ENCODE results near the gene SLC48A1. TPM values are rescaled to one million over a fixed set of nuclear protein-coding genes. Genes with fewer than 3 reads are reported as not detected.

Gene SLC48A1
- total RNA-seq, 4 donors from 2014 or later: 18.9 to 35.4 (median 25.4) TPM

DNA sequence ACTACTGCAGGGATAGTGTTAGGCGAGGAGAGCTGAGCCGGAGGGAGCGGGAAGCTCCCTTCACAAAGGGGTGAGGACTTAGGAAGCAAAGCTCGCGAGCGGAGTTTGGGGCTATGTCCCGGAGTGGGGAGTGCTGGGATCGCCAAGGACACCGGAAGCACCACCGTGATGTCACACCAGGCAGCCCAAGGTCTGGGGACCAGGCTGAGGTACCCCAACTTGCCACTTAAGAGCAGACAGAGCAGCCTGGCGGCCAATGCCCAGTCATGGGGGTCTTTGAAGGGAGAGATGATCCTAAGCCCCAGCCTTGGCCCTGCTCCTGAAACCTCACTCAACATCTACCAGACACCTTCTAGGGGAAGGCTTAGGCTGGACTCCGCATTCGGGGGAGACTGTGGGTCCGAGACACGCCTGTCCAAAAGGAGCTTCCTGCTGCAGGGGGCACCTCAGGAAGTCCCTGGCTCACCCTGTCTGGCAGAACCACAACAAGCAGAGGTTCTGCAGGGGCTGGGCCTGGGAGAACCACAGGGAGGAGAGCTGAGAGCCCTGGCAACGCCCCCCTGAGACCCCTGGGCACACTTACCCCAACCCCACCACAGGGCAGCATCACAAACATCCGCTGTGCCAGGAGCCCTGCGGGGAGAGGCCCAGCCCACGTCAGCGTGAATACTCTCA lies 17.8 kb downstream of the SLC48A1 start:
- no peak for DNase-seq
- H3K36me3 ChIP-seq: peaks cover 58 to 100% (median 69%) of the 10 kb centered on the region in 3 donors
- WGBS, 2 donors: 83 to 90% methylated on average over 10 to 11 of the region's 20 CpGs
- no peak overlapping the region for H3K27ac ChIP-seq
- no peaks in the 10 kb centered on the region for H3K27me3 ChIP-seq
- no peaks in the 10 kb centered on the region for H3K9me3 ChIP-seq
- intact Hi-C loops (cut with DNase I): no loop called here
- H3K4me3 ChIP-seq: no peak overlapping the region
- peaks cover 0 to 15% (median 0%) of the 10 kb centered on the region in 3 donors for H3K4me1 ChIP-seq
- TF ChIP-seq, protein P1, sequence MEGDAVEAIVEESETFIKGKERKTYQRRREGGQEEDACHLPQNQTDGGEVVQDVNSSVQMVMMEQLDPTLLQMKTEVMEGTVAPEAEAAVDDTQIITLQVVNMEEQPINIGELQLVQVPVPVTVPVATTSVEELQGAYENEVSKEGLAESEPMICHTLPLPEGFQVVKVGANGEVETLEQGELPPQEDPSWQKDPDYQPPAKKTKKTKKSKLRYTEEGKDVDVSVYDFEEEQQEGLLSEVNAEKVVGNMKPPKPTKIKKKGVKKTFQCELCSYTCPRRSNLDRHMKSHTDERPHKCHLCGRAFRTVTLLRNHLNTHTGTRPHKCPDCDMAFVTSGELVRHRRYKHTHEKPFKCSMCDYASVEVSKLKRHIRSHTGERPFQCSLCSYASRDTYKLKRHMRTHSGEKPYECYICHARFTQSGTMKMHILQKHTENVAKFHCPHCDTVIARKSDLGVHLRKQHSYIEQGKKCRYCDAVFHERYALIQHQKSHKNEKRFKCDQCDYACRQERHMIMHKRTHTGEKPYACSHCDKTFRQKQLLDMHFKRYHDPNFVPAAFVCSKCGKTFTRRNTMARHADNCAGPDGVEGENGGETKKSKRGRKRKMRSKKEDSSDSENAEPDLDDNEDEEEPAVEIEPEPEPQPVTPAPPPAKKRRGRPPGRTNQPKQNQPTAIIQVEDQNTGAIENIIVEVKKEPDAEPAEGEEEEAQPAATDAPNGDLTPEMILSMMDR (IDR thresholded peaks at IDR 0.05): no peak
- TF ChIP-seq POLR2A (IDR thresholded peaks at IDR 0.05): no peak

DNA sequence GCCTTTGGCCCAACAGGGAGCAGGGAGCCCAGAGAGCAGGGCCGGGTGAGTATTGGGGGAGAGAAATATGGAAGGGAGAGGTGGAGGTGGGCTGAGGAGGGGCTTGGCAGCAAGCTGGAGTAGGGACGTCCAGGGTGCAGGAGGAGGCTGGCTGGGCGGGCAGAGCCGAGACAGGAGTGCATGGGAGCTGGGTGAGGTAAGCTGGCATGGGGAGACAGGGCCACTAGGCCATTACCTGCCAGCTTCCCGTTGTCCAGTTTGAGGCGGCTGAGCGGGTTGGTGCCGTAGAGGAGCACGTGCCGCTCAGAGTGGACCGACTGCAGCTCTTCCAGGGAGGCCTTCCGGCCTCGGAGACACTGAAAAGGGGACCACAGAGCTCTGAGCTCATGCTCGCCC lies 18.3 kb downstream of the SLC48A1 start:
- Histone ChIP-seq H3K27me3 (no peaks in the 10 kb centered on the region), H3K36me3 (peaks cover 60 to 100% (median 74%) of the 10 kb centered on the region in 3 donors), H3K9me3 (no peaks in the 10 kb centered on the region), H3K27ac (peak overlapping the region in 1 of 4 donors; percentile 11), H3K4me3 (no peak overlapping the region), H3K4me1 (peaks cover 0 to 10% (median 0%) of the 10 kb centered on the region in 3 donors)
- DNase-seq: no peak
- intact Hi-C loops (cut with DNase I): no loop called here
- 83 to 92% methylated on average over 6 to 9 of the region's 14 CpGs for WGBS, 2 donors
- TF ChIP-seq POLR2A (IDR thresholded peaks at IDR 0.05): no peak
- TF ChIP-seq, protein P1 (IDR thresholded peaks at IDR 0.05): no peak

DNA sequence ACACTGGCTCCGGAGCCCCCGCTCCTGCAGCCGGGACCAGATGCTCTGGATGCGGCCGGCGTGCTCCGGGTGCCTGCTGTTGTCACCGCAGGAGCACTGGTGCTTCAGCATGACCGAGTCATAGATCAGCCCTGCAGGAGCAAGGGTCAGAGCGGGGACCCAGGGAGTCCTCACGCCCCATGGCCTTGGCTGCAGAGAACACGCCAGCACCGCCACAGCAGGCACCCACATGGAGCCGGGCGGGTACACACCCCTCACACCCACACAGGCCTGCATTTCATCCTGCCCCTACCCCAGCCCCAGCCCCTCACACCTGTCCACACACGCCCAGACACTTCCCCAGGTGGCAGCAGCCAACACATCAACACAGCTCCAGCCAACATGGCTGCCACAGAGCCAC lies 18.8 kb downstream of the SLC48A1 start:
- TF ChIP-seq POLR2A (IDR thresholded peaks at IDR 0.05): no peak
- TF ChIP-seq, protein P1 (IDR thresholded peaks at IDR 0.05): no peak
- intact Hi-C loops (cut with DNase I): no loop called here
- H3K9me3 ChIP-seq: no peaks in the 10 kb centered on the region
- peaks cover 0 to 4% (median 0%) of the 10 kb centered on the region in 3 donors for H3K4me1 ChIP-seq
- no peaks in the 10 kb centered on the region for H3K27me3 ChIP-seq
- WGBS, 2 donors: 100% methylated on average over 3 of the region's 16 CpGs; no CpG with 5 or more reads in 1 of the 2 donors
- peak overlapping the region in 1 of 4 donors; percentile 11 for H3K27ac ChIP-seq
- H3K36me3 ChIP-seq: peaks cover 63 to 100% (median 74%) of the 10 kb centered on the region in 3 donors
- DNase-seq: no peak
- no peak overlapping the region for H3K4me3 ChIP-seq

DNA sequence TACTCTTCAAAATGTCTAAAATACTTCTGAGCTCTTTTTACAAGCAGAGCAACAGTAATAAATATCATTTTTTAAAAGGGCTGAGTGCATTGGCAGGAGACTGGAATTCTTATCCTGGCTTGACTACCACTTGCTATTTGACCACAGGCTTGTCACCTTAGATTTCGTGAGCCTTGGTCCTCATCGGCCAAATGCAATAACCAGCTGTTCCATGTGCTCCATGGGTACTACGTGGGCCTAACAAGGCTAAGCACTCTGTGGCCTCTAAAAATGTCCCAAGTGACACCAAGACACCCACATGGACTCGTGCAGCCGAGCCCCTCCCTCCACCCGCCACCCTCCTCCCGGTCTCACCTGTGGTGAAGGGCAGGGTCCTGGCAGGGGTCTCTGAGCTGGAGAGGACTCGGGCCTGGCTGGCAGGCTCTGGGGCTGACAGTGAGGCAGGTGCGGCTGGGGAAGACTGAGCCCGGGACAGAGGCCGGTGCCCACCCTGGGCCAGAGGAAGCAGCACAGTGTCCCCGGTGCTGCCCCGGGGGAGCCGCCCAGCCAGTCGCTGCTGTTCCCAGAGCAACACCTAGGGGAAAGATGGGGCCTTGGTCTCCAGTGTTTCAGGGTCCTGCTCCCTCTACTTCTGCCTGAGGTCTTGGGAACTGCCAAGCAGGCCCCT lies 20.1 kb downstream of the SLC48A1 start:
- H3K4me1 ChIP-seq: peaks cover 0 to 3% (median 0%) of the 10 kb centered on the region in 3 donors
- WGBS, 2 donors: 73 to 87% methylated on average over 3 to 5 of the region's 15 CpGs
- no peak for TF ChIP-seq POLR2A (IDR thresholded peaks at IDR 0.05)
- TF ChIP-seq, protein P1 (IDR thresholded peaks at IDR 0.05): no peak
- no peak for DNase-seq
- peaks cover 57 to 100% (median 74%) of the 10 kb centered on the region in 3 donors for H3K36me3 ChIP-seq
- H3K4me3 ChIP-seq: no peak overlapping the region
- H3K27ac ChIP-seq: no peak overlapping the region
- H3K27me3 ChIP-seq: no peaks in the 10 kb centered on the region
- H3K9me3 ChIP-seq: no peaks in the 10 kb centered on the region
- intact Hi-C loops (cut with DNase I): no loop called here

DNA sequence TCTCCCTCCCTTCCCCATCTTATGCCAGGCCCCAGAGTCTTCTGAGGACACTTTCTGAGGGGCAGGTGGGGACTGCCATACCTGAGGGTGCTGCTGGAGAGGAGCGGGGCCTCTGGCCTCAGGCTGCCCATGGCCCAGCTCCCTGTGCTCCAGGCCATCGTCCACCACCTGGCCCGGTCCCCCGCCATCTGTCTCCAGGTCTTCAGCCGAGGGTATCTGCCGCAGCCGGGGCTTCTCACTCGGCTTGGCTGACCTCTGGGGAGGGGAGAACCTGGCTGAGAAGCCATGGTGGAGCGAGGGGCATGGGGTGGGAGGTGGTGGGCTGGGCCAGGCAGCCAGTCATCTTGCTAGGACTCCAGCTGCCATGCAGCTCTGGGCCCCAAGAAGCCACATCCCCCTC lies 21.6 kb downstream of the SLC48A1 start:
- TF ChIP-seq, protein P1 (IDR thresholded peaks at IDR 0.05): no peak
- TF ChIP-seq POLR2A (IDR thresholded peaks at IDR 0.05): no peak
- DNase-seq: no peak
- 80 to 95% methylated on average over 1 to 7 of the region's 9 CpGs for WGBS, 2 donors
- intact Hi-C loops (cut with DNase I): no loop called here
- peaks cover 43 to 100% (median 72%) of the 10 kb centered on the region in 3 donors for H3K36me3 ChIP-seq
- H3K27ac ChIP-seq: no peak overlapping the region
- H3K9me3 ChIP-seq: no peaks in the 10 kb centered on the region
- H3K4me1 ChIP-seq: peaks cover 5 to 18% (median 8%) of the 10 kb centered on the region in 3 donors
- H3K4me3 ChIP-seq: no peak overlapping the region
- H3K27me3 ChIP-seq: no peaks in the 10 kb centered on the region
